CD8-positive, alpha-beta memory T cell (primary cell): ENCODE measurements around the gene PATJ. TPM values are rescaled to one million over a fixed set of nuclear protein-coding genes. Genes with fewer than 3 reads are reported as not detected.
"Not testable (repeated sequence)": the region's sequence is repeated elsewhere in the genome, so short reads cannot be mapped to it uniquely, and the experiment has no call there.

Source experiments
- CTCF ChIA-PET: fragments of 350-600 bp; sonication (Branson Sonifier 250); formaldehyde crosslinking; loops from one replicate; lab custom pipeline; 2021; ENCODE audit warnings: antibody characterized with exemption; lab: Charles Lee
- POLR2A ChIA-PET: fragments of 350-600 bp; sonication (Branson Sonifier 250); formaldehyde crosslinking; loops from one replicate; lab custom pipeline; 2021; ENCODE audit warnings: antibody characterized with exemption; lab: Charles Lee
- DNase-seq, 5 donors: peaks; one replicate each; pipeline versions ENCODE4 v3.0.0 to v3.0.0-alpha.2; 2020 to 2022; ENCODE audit warnings: mixed read lengths in 1 of 5
- H3K27ac ChIP-seq: one replicate; pipeline ENCODE4 v1.7.0; 2013; ENCODE audit warnings: low read depth, mild to moderate bottlenecking, low read length, moderate library complexity
- H3K27me3 ChIP-seq: 2 replicates; pipeline ENCODE4 v1.7.0; 2013; ENCODE audit warnings: low read length, mild to moderate bottlenecking; ENCODE audit not compliant: insufficient read depth, poor library complexity, severe bottlenecking
- H3K36me3 ChIP-seq: 2 replicates; pipeline ENCODE4 v1.7.0; 2013; ENCODE audit warnings: mild to moderate bottlenecking, low read length, moderate library complexity; ENCODE audit not compliant: insufficient read depth
- H3K4me1 ChIP-seq: 2 replicates; pipeline ENCODE4 v1.7.0; 2013; ENCODE audit warnings: mild to moderate bottlenecking, low read length, moderate library complexity; ENCODE audit not compliant: insufficient read depth
- H3K4me3 ChIP-seq: 2 replicates; pipeline ENCODE4 v1.7.0; 2013; ENCODE audit warnings: mild to moderate bottlenecking, low read length
- H3K9me3 ChIP-seq: 2 replicates; pipeline ENCODE4 v1.7.0; 2013; ENCODE audit warnings: mild to moderate bottlenecking, low read length
- H3K27ac Mint-ChIP-seq, 8 donors: one replicate each; pipeline ENCODE4 v1.8.0; 2020 to 2021; ENCODE audit warnings: mixed read lengths in 8 of 8, mild to moderate bottlenecking in 6 of 8, inconsistent platforms in 3 of 8, moderate library complexity in 3 of 8
- H3K27me3 Mint-ChIP-seq, 2 donors: one replicate each; pipeline ENCODE4 v1.8.0; 2020 to 2021; ENCODE audit warnings: mixed read lengths in 2 of 2, mild to moderate bottlenecking in 1 of 2, moderate library complexity in 1 of 2
- H3K36me3 Mint-ChIP-seq, 3 donors: one replicate each; pipeline ENCODE4 v1.8.0; 2020 to 2021; ENCODE audit warnings: mixed read lengths in 3 of 3, inconsistent platforms in 1 of 3, mild to moderate bottlenecking in 1 of 3
- H3K4me1 Mint-ChIP-seq, 3 donors: one replicate each; pipeline ENCODE4 v1.8.0; 2020 to 2021; ENCODE audit warnings: mixed read lengths in 3 of 3, inconsistent platforms in 1 of 3, mild to moderate bottlenecking in 1 of 3
- H3K4me3 Mint-ChIP-seq, 7 donors: one replicate each; pipeline ENCODE4 v1.8.0; 2020 to 2021; ENCODE audit warnings: mixed read lengths in 7 of 7, mild to moderate bottlenecking in 6 of 7, moderate library complexity in 4 of 7, inconsistent platforms in 2 of 7
- H3K9me3 Mint-ChIP-seq, 5 donors: one replicate each; pipeline ENCODE4 v1.8.0; 2020 to 2022; ENCODE audit warnings: mixed read lengths in 5 of 5, mild to moderate bottlenecking in 3 of 5, moderate library complexity in 2 of 5, inconsistent platforms in 1 of 5
- polyA plus RNA-seq: library from polyadenylated mRNA; unstranded; fragments of 300-500 nt; fragmentation: Illumina TruSeq; gene quantifications from one replicate; pipeline ENCODE4 v1.2.3, GENCODE V29; 2021
- total RNA-seq, 2 experiments: library from RNA; stranded (reverse); gene quantifications; one replicate each; pipeline ENCODE4 v1.2.3, GENCODE V29; 2021

Gene PATJ
- total and polyA plus RNA-seq, 3 experiments from 2014 or later = 9.8 to 24.4 (median 10.3) TPM

DNA sequence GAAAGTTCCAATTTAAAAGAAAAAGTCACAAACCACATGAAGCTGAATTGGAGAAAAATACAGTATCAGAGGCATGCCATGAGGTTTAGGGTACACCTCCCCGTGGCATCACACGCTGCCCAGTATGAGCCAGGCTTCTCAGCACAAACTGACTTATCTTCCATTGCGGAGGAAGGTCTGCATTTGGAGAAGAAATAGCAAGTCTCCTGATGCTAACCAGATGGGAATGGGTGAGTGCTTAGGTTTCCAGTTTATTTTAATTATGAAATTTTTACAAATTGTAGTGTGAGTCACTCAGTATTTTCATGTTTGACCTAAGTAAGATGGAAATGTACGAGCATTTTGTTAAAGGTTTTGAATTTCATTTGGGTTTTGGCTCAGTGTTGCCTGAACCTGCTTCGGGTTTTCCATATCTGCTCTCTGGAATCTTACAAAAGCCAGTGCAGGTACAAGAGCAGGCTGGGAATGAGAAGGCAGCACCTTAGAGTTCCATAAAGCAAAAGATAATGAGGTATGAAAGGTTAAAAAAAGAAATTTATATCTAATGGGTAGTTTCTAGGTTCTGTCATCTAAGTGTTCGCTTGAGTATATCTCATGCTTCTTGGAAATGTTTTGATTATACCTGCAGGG is 213.9 kb downstream of the PATJ start:
- H3K4me1 Mint-ChIP-seq = peaks cover 0 to 7% (median 5%) of the 10 kb centered on the region in 3 donors
- CTCF ChIA-PET = no interaction called here
- POLR2A ChIA-PET = no interaction called here

DNA sequence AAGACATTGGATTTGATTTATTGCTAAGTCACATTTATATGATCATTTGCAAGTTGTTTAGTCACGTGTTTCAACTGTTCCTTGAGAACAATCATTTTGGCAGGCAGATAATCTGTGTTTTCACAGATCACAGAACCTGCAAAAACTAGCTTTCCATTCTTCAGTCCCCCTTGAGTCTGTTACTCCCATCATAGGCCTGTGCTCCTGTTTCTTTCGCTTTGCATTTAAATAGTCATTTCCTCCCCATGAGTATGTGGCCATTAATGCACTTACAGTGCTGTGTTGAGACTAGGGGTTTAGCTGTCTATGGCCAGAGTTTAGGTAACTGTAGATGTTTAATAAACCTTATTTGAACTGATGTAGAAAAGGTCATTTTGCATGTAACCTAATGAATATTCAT is 214.5 kb downstream of the PATJ start:
- Mint-ChIP-seq H3K9me3 (no peaks in the 10 kb centered on the region), H3K4me1 (peaks cover 0 to 7% (median 5%) of the 10 kb centered on the region in 3 donors), H3K27ac (no peak overlapping the region), H3K4me3 (no peak overlapping the region), H3K27me3 (no peaks in the 10 kb centered on the region), H3K36me3 (peaks cover 7 to 27% (median 14%) of the 10 kb centered on the region in 3 donors)
- no peaks in the 10 kb centered on the region for H3K9me3 ChIP-seq
- H3K4me3 ChIP-seq = no peak overlapping the region
- no peak overlapping the region for H3K27ac ChIP-seq
- CTCF ChIA-PET = no interaction called here
- POLR2A ChIA-PET = no interaction called here
- no peaks in the 10 kb centered on the region for H3K27me3 ChIP-seq
- H3K36me3 ChIP-seq = no peaks in the 10 kb centered on the region
- DNase-seq = no peak
- no peaks in the 10 kb centered on the region for H3K4me1 ChIP-seq

More for the DNA sequence above, 213.9 kb downstream of the PATJ start:
- Histone ChIP-seq H3K9me3 (no peaks in the 10 kb centered on the region), H3K36me3 (no peaks in the 10 kb centered on the region), H3K4me1 (no peaks in the 10 kb centered on the region), H3K4me3 (no peak overlapping the region), H3K27me3 (no peaks in the 10 kb centered on the region), H3K27ac (no peak overlapping the region)
- Mint-ChIP-seq H3K27me3 (no peaks in the 10 kb centered on the region), H3K4me3 (no peak overlapping the region), H3K27ac (no peak overlapping the region), H3K9me3 (no peaks in the 10 kb centered on the region), H3K36me3 (peaks cover 7 to 24% (median 12%) of the 10 kb centered on the region in 3 donors)
- no peak for DNase-seq

DNA sequence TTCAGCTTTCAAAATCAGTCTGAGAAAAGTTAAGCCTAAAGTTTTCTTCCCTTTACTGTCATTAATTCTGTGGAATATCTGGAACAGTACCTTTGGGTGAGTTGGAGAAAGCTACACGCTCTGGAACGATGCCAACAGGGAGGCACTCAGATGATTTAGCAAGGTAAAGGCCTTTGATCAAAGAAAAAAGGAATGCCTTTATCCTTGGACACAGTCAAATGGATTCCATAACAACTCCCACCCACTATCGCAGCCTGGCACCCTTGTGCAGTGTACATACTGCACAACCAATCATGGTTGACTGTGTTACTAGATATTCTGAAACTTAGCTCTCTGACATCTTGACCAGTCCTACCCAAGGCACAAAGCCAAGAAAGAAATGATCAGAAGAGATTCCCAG is 218.7 kb downstream of the PATJ start:
- DNase-seq = no peak
- H3K9me3 Mint-ChIP-seq = no peaks in the 10 kb centered on the region
- POLR2A ChIA-PET = no interaction called here

DNA sequence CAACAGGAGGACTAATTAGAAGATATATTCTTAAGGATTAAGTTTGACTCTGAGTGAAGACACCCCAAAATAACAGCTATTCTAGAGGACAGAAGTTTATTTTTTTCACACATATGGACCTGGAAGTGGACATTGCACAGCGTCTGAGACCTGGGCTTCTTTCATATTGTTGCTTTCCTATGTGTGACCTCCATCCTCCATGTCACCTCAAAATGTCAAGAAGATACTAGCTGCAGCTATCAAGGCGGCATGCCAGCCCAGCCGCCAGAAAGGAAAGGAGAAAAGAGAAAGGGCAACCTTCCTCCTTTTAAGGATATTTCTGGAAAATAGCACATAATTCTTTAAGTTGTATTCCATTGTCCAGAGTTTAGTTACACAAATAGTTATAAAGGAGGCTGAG is 220.4 kb downstream of the PATJ start:
- peaks cover 8 to 27% (median 12%) of the 10 kb centered on the region in 3 donors for H3K36me3 Mint-ChIP-seq

More for the DNA sequence above, 218.7 kb downstream of the PATJ start:
- peaks cover 0 to 5% (median 0%) of the 10 kb centered on the region in 3 donors for H3K4me1 Mint-ChIP-seq
- H3K36me3 ChIP-seq = no peaks in the 10 kb centered on the region
- no peaks in the 10 kb centered on the region for H3K4me1 ChIP-seq
- H3K4me3 Mint-ChIP-seq = no peak overlapping the region
- CTCF ChIA-PET = no interaction called here
- H3K9me3 ChIP-seq = no peaks in the 10 kb centered on the region
- H3K27me3 ChIP-seq = no peaks in the 10 kb centered on the region
- H3K36me3 Mint-ChIP-seq = peaks cover 12 to 31% (median 12%) of the 10 kb centered on the region in 3 donors
- no peaks in the 10 kb centered on the region for H3K27me3 Mint-ChIP-seq
- H3K27ac Mint-ChIP-seq = no peak overlapping the region
- H3K4me3 ChIP-seq = no peak overlapping the region
- H3K27ac ChIP-seq = no peak overlapping the region

DNA sequence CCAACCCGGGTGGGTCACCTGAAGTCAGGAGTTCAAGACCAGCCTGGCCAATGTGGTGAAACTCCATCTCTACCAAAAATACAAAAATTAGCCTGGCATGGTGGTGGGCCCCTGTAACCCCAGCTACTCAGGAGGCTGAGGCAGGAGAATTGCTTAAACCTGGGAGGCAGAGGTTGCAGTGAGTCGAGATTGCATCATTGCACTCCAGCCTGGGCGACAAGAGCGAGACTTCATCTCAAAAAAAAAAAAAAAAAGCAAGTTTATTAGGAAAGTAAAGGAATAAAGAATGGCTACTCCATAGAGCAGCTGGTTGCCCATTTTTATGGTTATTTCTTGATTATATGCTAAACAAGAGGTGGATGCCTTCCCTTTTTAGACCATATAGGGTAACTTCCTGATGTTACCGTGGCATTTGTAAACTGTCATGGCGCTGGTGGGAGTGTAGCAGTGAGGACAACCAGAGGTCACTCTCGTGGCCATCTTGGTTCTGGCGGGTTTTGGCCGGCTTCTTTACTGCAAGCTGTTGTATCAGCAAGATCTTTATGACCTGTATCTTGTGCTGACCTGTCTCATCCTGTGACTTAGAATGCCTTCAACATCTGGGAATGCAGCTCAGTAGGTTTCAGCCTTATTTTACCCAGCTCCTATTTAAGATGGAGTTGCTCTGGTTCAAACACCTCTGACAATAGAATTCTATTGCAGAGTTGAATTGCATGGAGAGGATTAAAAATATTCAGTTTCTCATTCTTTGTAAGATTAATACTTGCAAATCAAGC is 224.4 kb downstream of the PATJ start:
- POLR2A ChIA-PET = not testable (repeated sequence)

More for the DNA sequence above, 220.4 kb downstream of the PATJ start:
- Histone ChIP-seq H3K36me3 (no peaks in the 10 kb centered on the region), H3K27ac (no peak overlapping the region), H3K4me3 (no peak overlapping the region), H3K27me3 (no peaks in the 10 kb centered on the region), H3K4me1 (no peaks in the 10 kb centered on the region), H3K9me3 (no peaks in the 10 kb centered on the region)
- H3K4me1 Mint-ChIP-seq = no peaks in the 10 kb centered on the region
- H3K27me3 Mint-ChIP-seq = no peaks in the 10 kb centered on the region
- H3K9me3 Mint-ChIP-seq = no peaks in the 10 kb centered on the region
- DNase-seq = no peak
- ChIA-PET CTCF (no interaction called here), POLR2A (no interaction called here)
- peak overlapping the region in 1 of 8 donors; percentile 9 for H3K27ac Mint-ChIP-seq
- H3K4me3 Mint-ChIP-seq = no peak overlapping the region

DNA sequence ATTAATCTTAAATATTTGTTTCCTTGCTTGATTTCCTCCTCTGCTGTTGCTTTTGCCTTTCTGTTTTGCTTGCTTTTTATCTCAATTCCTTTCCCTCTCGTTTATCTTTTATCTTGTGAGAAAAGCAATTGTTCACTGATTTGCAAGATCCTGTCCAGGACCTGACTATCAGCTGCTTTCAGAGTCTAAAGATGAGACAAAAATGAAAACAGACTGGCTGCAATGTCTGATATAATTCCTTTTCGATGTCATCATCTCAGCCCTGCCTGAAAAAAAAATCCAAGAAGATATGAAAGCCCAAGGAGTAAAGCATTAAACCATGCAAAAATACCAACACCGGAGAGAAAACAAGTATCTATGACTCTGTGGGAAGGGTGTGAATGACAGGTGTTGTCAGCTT is 225.5 kb downstream of the PATJ start:
- H3K9me3 Mint-ChIP-seq = peaks cover 0 to 7% (median 1%) of the 10 kb centered on the region in 5 donors
- Histone ChIP-seq H3K27me3 (no peaks in the 10 kb centered on the region), H3K36me3 (no peaks in the 10 kb centered on the region), H3K9me3 (no peaks in the 10 kb centered on the region), H3K4me1 (no peaks in the 10 kb centered on the region), H3K27ac (no peak overlapping the region), H3K4me3 (no peak overlapping the region)
- POLR2A ChIA-PET = no interaction called here
- peak overlapping the region in 1 of 8 donors; percentile 61 for H3K27ac Mint-ChIP-seq
- H3K4me1 Mint-ChIP-seq = peaks cover 0 to 4% (median 0%) of the 10 kb centered on the region in 3 donors
- H3K36me3 Mint-ChIP-seq = peaks cover 13 to 19% (median 15%) of the 10 kb centered on the region in 3 donors
- CTCF ChIA-PET = no interaction called here
- no peaks in the 10 kb centered on the region for H3K27me3 Mint-ChIP-seq
- no peak overlapping the region for H3K4me3 Mint-ChIP-seq
- DNase-seq = no peak

More for the DNA sequence above, 224.4 kb downstream of the PATJ start:
- H3K27me3 Mint-ChIP-seq, H3K4me1 Mint-ChIP-seq, H3K27ac Mint-ChIP-seq, CTCF ChIA-PET, H3K36me3 ChIP-seq, H3K27me3 ChIP-seq, H3K4me3 ChIP-seq, H3K9me3 ChIP-seq, H3K4me1 ChIP-seq, DNase-seq, H3K9me3 Mint-ChIP-seq, H3K27ac ChIP-seq: not testable (repeated sequence)
- Mint-ChIP-seq H3K36me3 (peaks cover 13 to 24% (median 21%) of the 10 kb centered on the region in 3 donors), H3K4me3 (peak overlapping the region in 1 of 7 donors; percentile 32)

DNA sequence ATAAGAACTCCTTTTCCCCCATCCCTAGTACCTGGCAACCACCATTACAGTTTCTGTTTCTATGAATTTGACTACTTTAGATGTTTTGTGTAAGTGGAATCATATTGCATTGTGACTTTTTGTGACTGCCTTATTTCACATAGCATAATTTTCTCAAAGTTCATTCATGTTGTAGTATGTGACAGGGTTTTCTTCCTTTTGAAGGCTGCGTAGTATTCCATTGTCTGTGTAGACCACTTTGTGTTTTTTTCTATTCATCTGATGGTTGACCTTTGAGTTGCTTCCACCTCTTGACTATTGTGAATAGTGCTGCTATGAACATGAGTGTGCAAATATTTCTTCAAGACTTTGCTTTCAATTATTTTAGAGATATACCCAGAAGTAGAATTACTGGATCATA is 226.6 kb downstream of the PATJ start:
- H3K9me3 ChIP-seq = no peaks in the 10 kb centered on the region
- no peaks in the 10 kb centered on the region for H3K27me3 ChIP-seq
- ChIA-PET CTCF (no interaction called here), POLR2A (no interaction called here)
- no peaks in the 10 kb centered on the region for H3K4me1 ChIP-seq
- Mint-ChIP-seq H3K27me3 (no peaks in the 10 kb centered on the region), H3K9me3 (peaks cover 0 to 7% (median 1%) of the 10 kb centered on the region in 5 donors), H3K27ac (no peak overlapping the region), H3K36me3 (peaks cover 12 to 19% (median 13%) of the 10 kb centered on the region in 3 donors), H3K4me1 (peaks cover 0 to 4% (median 0%) of the 10 kb centered on the region in 3 donors), H3K4me3 (no peak overlapping the region)
- DNase-seq = no peak
- H3K4me3 ChIP-seq = no peak overlapping the region
- no peaks in the 10 kb centered on the region for H3K36me3 ChIP-seq
- no peak overlapping the region for H3K27ac ChIP-seq
